CD14-positive monocyte (primary cell): Measurements from ENCODE around the gene PDE6H. TPM values are rescaled to one million over a fixed set of nuclear protein-coding genes. Genes with fewer than 3 reads are reported as not detected.

Source experiments
- DNase-seq, 3 donors: peaks; one replicate each; pipeline ENCODE4 v3.0.0-alpha.2; 2011 to 2022
- H2AFZ ChIP-seq: 2 replicates; pipeline ENCODE4 v1.6.0; 2012; ENCODE audit warnings: mild to moderate bottlenecking, low read depth, low read length, inconsistent platforms; ENCODE audit not compliant: insufficient read depth, poor library complexity, severe bottlenecking
- H3K27ac ChIP-seq, 2 donors: 1 replicate in 1 of 2; 2 replicates in 1 of 2; pipeline ENCODE4 v1.5.1; 2012 to 2013; ENCODE audit warnings: low read length in 2 of 2, control low read depth in 1 of 2, inconsistent platforms in 1 of 2, low read depth in 1 of 2, mild to moderate bottlenecking in 1 of 2
- H3K27me3 ChIP-seq, 2 donors: one replicate each; pipeline versions ENCODE4 v1.6.0 to v1.6.1; 2011 to 2013; ENCODE audit warnings: low read length in 2 of 2; ENCODE audit not compliant: control insufficient read depth in 2 of 2, insufficient read depth in 2 of 2
- H3K36me3 ChIP-seq, 2 donors: replicated peaks in 1 of 2; 1 replicate in 1 of 2; 2 replicates in 1 of 2; pipeline versions ENCODE4 v1.5.1 to v1.6.1; 2012 to 2013; ENCODE audit warnings: low read length in 2 of 2, control low read depth in 1 of 2, inconsistent platforms in 1 of 2, mild to moderate bottlenecking in 1 of 2; ENCODE audit not compliant: insufficient read depth in 2 of 2, control insufficient read depth in 1 of 2
- H3K4me1 ChIP-seq, 2 donors: 1 replicate in 1 of 2; 2 replicates in 1 of 2; pipeline versions ENCODE4 v1.5.1 to v1.6.1; 2012 to 2013; ENCODE audit warnings: low read length in 2 of 2, control low read depth in 1 of 2, inconsistent platforms in 1 of 2, mild to moderate bottlenecking in 1 of 2, moderate library complexity in 1 of 2; ENCODE audit not compliant: insufficient read depth in 2 of 2, control insufficient read depth in 1 of 2
- H3K4me2 ChIP-seq: replicated peaks from 2 replicates; pipeline ENCODE3; 2012; ENCODE audit warnings: low read length, moderate library complexity, mild to moderate bottlenecking; ENCODE audit not compliant: poor library complexity, severe bottlenecking; ENCODE audit errors: extremely low read depth
- H3K4me3 ChIP-seq, 3 experiments: fragments of 200-600 bp in 1 of 3; sonication (generic) in 1 of 3; replicated peaks in 1 of 3; 1 replicate in 2 of 3; 2 replicates in 1 of 3; pipeline ENCODE4 v1.5.1; 2011 to 2013; ENCODE audit warnings: low read length in 3 of 3, mild to moderate bottlenecking in 3 of 3, control low read depth in 2 of 3, low read depth in 2 of 3, inconsistent platforms in 1 of 3, moderate library complexity in 1 of 3
- H3K79me2 ChIP-seq: 2 replicates; pipeline ENCODE4 v1.6.0; 2012; ENCODE audit warnings: mild to moderate bottlenecking, control low read depth, inconsistent platforms, low read length, moderate library complexity; ENCODE audit not compliant: insufficient read depth
- H3K9ac ChIP-seq: 2 replicates; pipeline ENCODE4 v1.6.0; 2017; ENCODE audit warnings: low read length, mild to moderate bottlenecking; ENCODE audit not compliant: insufficient read depth, poor library complexity, severe bottlenecking
- H3K9me3 ChIP-seq, 2 donors: replicated peaks in 1 of 2; 1 replicate in 1 of 2; 2 replicates in 1 of 2; pipeline versions ENCODE4 v1.5.1 to v1.6.1; 2012 to 2013; ENCODE audit warnings: low read length in 2 of 2, control low read depth in 1 of 2; ENCODE audit not compliant: control insufficient read depth in 1 of 2, insufficient read depth in 1 of 2
- H4K20me1 ChIP-seq: 2 replicates; pipeline ENCODE4 v1.6.0; 2012; ENCODE audit warnings: mild to moderate bottlenecking, low read length, control low read depth, moderate library complexity; ENCODE audit not compliant: insufficient read depth
- H3K27ac Mint-ChIP-seq, 7 donors: one replicate each; pipeline ENCODE4 v1.8.0; 2020; ENCODE audit warnings: mild to moderate bottlenecking in 7 of 7, mixed read lengths in 7 of 7, moderate library complexity in 6 of 7, inconsistent platforms in 2 of 7
- H3K27me3 Mint-ChIP-seq, 3 donors: one replicate each; pipeline ENCODE4 v1.8.0; 2021 to 2022; ENCODE audit warnings: low read depth in 3 of 3, mild to moderate bottlenecking in 3 of 3, mixed read lengths in 3 of 3, moderate library complexity in 3 of 3, inconsistent platforms in 1 of 3
- H3K36me3 Mint-ChIP-seq, 2 donors: one replicate each; pipeline ENCODE4 v1.8.0; 2020; ENCODE audit warnings: mixed read lengths in 2 of 2, inconsistent platforms in 1 of 2, mild to moderate bottlenecking in 1 of 2
- H3K4me1 Mint-ChIP-seq: one replicate; pipeline ENCODE4 v1.8.0; 2020; ENCODE audit warnings: mild to moderate bottlenecking, mixed read lengths
- H3K4me3 Mint-ChIP-seq, 2 donors: one replicate each; pipeline ENCODE4 v1.8.0; 2020; ENCODE audit warnings: mild to moderate bottlenecking in 2 of 2, mixed read lengths in 2 of 2, moderate library complexity in 1 of 2
- H3K9me3 Mint-ChIP-seq, 7 donors: one replicate each; pipeline ENCODE4 v1.8.0; 2020 to 2022; ENCODE audit warnings: mixed read lengths in 7 of 7, mild to moderate bottlenecking in 6 of 7, moderate library complexity in 6 of 7, inconsistent platforms in 2 of 7
- WGBS: methylation state at CpG from one replicate; pipeline ENCODE4 v1.1.5; 2013; ENCODE audit warnings: missing lambda C conversion rate; ENCODE audit not compliant: insufficient coverage; 5-methylcytosine and 5-hydroxymethylcytosine counted together
- intact Hi-C, 2 donors: fragments of 100-400 bp; cut with micrococcal nuclease; formaldehyde crosslinking; loops; one replicate each; pipeline versions ENCODE4 v1.15.0 to v1.15.1; 2023
- polyA plus RNA-seq, 3 donors: library from polyadenylated mRNA; depleted of rRNA in 1 of 3; unstranded in 2 of 3; stranded (reverse) in 1 of 3; fragments of 300-500 nt in 2 of 3; fragments of >200 nt in 1 of 3; fragmentation: Illumina TruSeq in 2 of 3; gene quantifications; 1 replicate in 2 of 3; 2 replicates in 1 of 3; pipeline ENCODE4 v1.2.3, GENCODE V29; 2012 to 2021
- TF ChIP-seq, protein P1 (sequence below): fragments of 200-600 bp; IDR thresholded peaks from one replicate; pipeline ENCODE4 v1.8.0; 2022; ENCODE audit warnings: antibody characterized with exemption, mild to moderate bottlenecking

The PDE6H gene
- polyA plus RNA-seq, 3 donors = 0.33 to 0.56 TPM; not detected in 1

- no peak overlapping the region for H3K4me3 ChIP-seq
- no peak overlapping the region for H2AFZ ChIP-seq
- TF ChIP-seq, protein P1, sequence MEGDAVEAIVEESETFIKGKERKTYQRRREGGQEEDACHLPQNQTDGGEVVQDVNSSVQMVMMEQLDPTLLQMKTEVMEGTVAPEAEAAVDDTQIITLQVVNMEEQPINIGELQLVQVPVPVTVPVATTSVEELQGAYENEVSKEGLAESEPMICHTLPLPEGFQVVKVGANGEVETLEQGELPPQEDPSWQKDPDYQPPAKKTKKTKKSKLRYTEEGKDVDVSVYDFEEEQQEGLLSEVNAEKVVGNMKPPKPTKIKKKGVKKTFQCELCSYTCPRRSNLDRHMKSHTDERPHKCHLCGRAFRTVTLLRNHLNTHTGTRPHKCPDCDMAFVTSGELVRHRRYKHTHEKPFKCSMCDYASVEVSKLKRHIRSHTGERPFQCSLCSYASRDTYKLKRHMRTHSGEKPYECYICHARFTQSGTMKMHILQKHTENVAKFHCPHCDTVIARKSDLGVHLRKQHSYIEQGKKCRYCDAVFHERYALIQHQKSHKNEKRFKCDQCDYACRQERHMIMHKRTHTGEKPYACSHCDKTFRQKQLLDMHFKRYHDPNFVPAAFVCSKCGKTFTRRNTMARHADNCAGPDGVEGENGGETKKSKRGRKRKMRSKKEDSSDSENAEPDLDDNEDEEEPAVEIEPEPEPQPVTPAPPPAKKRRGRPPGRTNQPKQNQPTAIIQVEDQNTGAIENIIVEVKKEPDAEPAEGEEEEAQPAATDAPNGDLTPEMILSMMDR = no peak
- no peaks in the 10 kb centered on the region for H3K9me3 Mint-ChIP-seq
- peaks cover 33% of the 10 kb centered on the region for H3K4me1 Mint-ChIP-seq
- 85% methylated on average over 2 of the region's 2 CpGs for WGBS
- no peaks in the 10 kb centered on the region for H3K27me3 Mint-ChIP-seq
- H3K27ac ChIP-seq = peak overlapping the region in 1 of 2 donors; percentile 89
- no peak overlapping the region for H3K4me3 Mint-ChIP-seq
- no peaks in the 10 kb centered on the region for H3K27me3 ChIP-seq
- H3K9me3 ChIP-seq = no peaks in the 10 kb centered on the region
- H3K4me2 ChIP-seq = no peak overlapping the region
- H4K20me1 ChIP-seq = peaks cover 95% of the 10 kb centered on the region
- H3K79me2 ChIP-seq = peaks cover 80% of the 10 kb centered on the region
- no peak for DNase-seq
- H3K36me3 ChIP-seq = peaks cover 92 to 98% of the 10 kb centered on the region in 2 donors
- intact Hi-C loops = loop anchor here in 1 of 2 donors (5.0 kb wide), 1 partner anchor 41 kb away; no protein-coding TSS in a partner anchor
- H3K27ac Mint-ChIP-seq = peak overlapping the region; percentile 22 to 85 (median 68)
- peaks cover 85 to 92% of the 10 kb centered on the region in 2 donors for H3K36me3 Mint-ChIP-seq
- H3K4me1 ChIP-seq = peaks cover 28 to 30% of the 10 kb centered on the region in 2 donors
- no peak overlapping the region for H3K9ac ChIP-seq
These were observed 26.7 kb upstream of the PDE6H start for GRCh38 chr12:14946162-14946561.

DNA sequence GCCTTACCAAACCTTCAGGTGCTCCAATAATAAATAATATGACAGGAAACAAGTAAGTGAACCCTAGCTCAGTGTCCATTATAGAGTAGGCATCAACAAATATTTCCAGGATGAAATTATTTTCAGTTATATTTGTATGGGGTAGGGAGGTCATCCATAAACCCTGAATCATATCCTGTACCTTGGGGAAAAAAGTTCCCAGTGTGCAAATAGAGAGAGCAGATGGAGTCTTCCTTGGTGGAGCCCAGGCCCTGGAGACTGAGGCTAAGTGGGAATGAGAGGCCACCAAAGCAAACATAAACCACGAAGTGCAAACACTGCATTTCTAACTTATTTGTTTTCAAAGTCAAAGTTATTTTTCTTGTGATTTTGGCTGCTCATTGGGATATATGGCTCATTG, 26.0 kb upstream of the PDE6H start:
- no peak overlapping the region for H3K4me3 Mint-ChIP-seq
- Histone ChIP-seq H3K9ac (no peak overlapping the region), H3K27me3 (no peaks in the 10 kb centered on the region), H3K4me2 (no peak overlapping the region), H3K9me3 (no peaks in the 10 kb centered on the region), H4K20me1 (peaks cover 95% of the 10 kb centered on the region), H3K4me1 (peaks cover 35 to 37% of the 10 kb centered on the region in 2 donors), H3K27ac (peak overlapping the region in 1 of 2 donors; percentile 89), H3K4me3 (no peak overlapping the region), H3K36me3 (peaks cover 87 to 91% of the 10 kb centered on the region in 2 donors), H2AFZ (no peak overlapping the region), H3K79me2 (peaks cover 87% of the 10 kb centered on the region)
- no peaks in the 10 kb centered on the region for H3K9me3 Mint-ChIP-seq
- no CpG with 5 or more reads among the region's 1 CpG for WGBS
- H3K4me1 Mint-ChIP-seq = peaks cover 38% of the 10 kb centered on the region
- no peak for DNase-seq
- intact Hi-C loops = loop anchor here in 1 of 2 donors (5.0 kb wide), 1 partner anchor 40 kb away; no protein-coding TSS in a partner anchor
- H3K27ac Mint-ChIP-seq = peak overlapping the region in 4 of 7 donors; percentile 37 to 86 (median 62)
- no peaks in the 10 kb centered on the region for H3K27me3 Mint-ChIP-seq
- TF ChIP-seq, protein P1 = no peak
- peaks cover 83 to 96% of the 10 kb centered on the region in 2 donors for H3K36me3 Mint-ChIP-seq
